Left hindlimb (tissue), 1 donor: ENCODE data around the gene XYLT2.
"Not testable (repeated sequence)": the region's sequence is repeated elsewhere in the genome, so short reads cannot be mapped to it uniquely, and the experiment has no call there.

Source experiments
- DNase-seq: peaks from one replicate; pipeline ENCODE4 v3.0.0-alpha.2; 2018

Gene XYLT2

DNA sequence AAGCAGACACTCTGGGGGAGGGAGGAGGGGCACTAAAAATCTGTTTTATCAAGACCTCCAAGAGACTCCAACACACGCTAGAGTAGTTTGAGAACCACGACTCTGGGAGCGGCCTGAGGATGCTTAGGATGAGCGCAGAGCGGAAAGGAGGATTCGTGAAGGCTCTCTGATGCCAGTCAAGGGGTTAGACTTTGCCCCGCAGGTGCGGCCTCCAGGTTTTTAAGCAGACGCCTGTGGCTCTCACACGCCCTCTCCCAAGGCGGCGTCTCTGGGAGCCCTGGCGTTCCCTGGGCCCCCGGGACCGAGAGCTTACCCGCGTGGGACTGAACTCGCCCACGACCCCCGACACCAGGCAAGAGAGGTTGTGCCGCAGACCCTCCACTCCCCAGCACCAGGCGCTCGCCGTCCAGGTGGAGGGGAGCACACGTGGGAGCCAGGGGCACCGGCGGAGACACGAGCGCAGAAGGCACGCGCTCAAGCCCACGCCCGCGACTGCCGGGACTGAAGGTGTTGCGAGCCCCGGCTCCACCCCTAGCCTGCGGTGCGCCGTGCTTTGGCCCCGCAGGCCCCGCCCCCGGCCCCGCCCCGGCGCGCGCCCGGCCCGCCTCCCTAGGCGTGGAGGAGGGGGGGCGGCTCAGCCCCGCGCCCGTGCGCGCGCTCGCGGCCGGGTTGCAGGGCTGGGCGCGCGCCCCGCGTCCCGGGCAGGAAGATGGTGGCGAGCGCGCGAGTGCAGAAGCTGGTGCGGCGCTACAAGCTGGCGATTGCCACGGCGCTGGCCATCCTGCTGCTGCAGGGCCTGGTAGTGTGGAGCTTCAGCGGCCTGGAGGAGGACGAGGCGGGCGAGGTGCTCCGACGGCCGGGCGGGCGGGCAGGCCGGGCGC is at the start of gene XYLT2:
TSS of gene XYLT2 (plus strand) at position 695 of the 881 bp plus-strand sequence. CDS start at position 710, 15 bp downstream.
- peak; percentile 84 for DNase-seq

DNA sequence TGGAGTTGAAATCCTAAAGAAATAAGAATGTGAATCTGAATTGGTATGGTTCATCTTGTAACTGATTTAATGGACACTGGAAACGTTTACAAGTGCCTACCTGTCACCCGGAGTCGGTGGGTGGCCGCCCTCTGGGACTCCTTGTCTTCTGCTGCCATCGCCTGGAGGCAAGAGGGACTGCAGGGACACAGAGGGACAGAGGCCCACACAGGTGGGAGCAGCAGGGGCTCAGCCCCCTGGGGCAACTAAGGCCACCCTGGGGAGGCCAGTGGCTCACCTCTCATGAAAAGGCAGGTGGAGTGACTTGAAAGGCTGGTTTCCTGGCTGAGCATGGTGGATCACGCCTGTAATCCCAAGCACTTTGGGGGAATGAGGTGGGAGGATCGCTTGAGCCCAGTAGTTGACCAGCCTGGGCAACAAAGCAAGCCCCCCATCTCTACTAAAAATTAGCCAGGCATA is 48.5 kb upstream of the XYLT2 start:
- peak; percentile 75 for DNase-seq

DNA sequence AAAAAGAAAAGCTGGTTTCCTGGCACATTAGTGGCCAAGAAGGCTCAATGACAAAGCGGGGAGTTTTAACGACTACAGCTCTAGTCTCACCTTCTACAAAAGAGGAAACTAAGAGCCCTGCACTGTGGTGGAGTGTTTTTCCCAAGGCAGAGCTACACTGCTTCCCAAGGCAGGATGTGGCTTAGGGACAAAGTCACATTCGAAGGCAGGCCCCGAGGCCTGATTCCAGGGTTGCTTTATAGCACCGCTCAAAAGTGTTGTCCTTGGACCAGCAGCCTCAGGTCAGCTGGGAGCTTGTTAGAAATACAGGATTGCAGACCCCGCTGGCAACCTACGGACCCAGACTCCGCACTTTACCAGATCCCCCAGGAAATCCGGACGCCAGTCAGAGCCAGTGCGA is 47.9 kb upstream of the XYLT2 start:
- no peak for DNase-seq

DNA sequence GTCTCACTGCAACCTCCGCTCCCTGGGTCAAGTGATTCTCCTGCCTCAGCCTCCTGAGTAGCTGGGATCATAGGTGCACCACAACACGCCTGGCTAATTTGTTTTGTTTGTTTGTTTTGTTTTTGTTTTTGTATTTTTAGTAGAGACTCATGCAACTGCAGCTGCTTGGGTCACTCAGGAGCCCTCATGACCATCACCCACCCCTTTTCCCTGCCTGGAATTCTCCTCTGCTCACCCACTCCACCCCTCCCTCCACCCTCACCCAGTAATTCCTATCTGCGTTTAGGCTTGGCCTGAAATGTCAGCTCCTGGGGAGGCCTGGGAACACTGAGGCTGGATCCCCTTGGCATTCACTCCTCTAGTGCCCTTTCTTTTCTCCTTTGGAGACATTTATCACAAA is 46.1 kb upstream of the XYLT2 start:
- DNase-seq = no peak

DNA sequence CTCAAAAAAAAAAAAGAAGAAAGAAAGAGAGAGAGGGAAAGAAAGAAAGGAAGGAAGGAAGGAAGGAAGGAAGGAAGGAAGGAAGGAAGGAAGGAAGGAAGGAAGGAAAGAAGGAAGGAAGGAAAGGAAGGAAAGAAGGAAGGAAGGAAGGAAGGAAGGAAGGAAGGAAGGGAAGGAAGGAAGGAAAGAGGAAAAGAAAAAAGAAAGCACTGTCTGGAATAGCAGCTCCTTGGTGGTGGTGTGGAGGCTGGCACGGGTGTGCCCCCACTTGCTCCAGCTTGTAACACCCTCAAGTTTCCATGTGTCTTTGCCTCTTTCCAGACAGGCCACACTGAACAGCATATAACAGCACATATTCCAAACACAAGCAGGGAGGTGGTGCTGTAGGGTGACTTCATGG is 45.1 kb upstream of the XYLT2 start:
- DNase-seq = not testable (repeated sequence)

DNA sequence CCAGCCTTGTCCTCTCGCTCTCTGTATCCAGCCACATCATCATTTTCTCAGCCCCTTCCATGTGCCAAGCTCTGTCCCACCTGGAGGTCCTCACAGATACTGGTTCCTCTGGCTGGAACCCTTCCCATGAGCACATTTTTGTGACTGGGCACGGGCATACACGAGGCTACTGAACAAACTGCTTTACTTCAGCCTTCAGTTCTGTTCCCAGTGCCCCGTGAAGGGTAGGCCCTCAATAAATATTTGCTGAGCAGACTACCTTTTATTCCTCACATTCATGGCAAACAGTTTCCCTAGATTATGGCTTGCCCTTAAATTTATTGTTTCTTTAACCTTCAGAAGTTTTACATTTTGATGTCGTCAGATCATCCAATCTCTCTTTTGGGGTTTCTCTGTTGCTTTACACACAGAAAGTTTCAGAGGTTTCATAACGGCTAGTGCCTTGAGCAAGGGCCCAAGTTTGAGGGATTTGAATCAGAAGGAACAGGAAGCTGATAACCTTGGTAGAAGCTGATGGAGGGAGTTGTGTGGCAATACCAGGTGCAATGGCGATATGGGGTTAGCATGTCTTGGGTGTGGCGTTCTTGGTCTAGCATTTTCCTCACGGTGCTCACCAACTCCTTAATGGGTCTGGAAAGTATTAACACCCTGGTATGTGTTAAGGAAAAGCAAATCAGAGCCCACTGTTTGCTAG is 43.9 kb upstream of the XYLT2 start:
- DNase-seq = no peak

DNA sequence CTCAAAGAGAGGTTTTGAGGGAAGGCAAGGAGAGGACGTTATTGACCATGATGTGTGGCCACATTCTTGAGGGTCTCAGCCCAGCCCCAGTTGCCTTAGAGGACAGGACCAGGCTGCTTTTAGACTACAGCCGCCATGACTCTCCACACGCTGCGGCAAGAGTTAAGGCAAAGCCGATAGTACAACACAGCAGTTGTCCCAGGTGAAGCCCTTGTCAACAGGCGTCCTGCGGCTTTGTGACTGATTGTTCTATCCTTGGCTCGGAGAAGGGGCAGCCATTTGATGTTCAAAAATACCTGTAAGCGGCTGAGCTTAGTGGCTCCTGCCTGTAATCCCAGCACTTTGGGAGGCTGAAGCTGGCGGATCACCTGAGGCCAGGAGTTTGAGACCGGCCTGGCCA is 42.9 kb upstream of the XYLT2 start:
- no peak for DNase-seq

GRCh38 chr17:50303596-50303995 is 42.3 kb upstream of the XYLT2 start:
- DNase-seq = no peak

GRCh38 chr17:50304781-50305404 is 41.0 kb upstream of the XYLT2 start:
- no peak for DNase-seq

DNA sequence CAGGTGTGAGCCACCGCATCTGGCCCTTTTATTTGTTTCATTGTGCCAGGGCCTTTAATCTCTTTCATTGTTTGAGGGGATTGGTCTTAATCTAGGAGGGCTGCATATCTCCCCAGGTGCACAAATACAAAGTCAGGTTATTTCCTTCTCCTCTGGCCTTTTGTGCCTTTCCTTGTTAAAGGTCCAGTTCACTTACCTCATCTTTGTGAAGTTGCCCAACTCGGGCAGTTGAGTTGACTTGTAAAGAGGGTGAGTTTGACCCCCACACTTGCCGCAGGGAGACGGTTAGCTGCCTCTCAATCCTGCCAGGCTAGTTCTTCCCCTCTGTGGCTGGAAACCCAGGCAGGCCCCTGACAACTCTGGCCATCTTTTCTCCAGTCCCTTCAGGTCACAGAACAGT is 38.3 kb upstream of the XYLT2 start:
- DNase-seq = no peak

DNA sequence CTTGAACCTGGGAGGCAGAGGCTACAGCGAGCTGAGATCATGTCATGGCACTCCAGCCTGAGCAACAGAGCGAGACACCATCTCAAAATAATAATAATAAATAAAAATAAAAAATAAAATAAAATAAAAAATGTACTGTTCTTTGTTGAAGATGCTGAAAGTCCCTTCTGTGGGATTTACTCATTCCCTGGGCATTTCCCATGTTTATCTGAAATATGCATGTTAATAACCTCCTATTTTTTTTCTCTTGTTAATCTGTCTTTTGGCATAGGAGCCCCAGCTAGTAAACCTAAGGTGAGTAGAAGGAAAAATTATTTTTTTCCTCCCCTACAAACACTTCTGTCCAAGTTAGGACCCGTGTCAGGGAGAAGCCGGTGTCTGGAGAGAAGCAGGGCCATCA is 37.3 kb upstream of the XYLT2 start:
- no peak for DNase-seq

DNA sequence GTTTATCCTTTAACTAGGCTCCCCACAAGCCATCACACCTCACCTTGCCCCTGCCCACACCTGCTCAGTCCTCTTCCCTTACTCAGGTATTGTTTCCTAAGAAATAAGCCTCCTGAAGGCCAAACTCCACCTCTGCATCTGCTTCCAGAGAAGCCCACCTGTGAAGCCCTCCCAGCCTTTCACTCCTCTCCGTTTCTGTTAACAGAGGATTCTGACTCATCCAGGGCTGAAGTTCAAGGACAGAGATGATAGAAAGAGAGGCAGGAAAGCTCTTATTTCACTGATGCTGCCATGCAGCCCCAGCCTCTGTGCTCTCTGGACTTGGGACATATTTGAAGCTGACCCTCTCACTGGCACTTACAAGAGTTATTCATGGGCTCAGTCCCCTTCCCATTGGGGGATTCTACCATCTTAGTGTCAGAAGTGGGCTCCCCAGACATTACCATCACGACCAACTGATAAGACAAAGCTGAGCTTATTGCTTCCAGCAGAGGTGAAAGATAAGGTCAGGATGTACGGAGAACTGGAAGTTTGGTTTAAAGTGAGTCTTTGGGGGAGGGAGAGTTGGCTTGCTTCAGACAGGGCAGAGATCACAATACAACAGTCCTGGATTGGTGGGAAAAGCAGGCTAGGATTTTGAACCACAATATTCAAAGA is 35.3 kb upstream of the XYLT2 start:
- DNase-seq = no peak

GRCh38 chr17:50311112-50311460 is 34.8 kb upstream of the XYLT2 start:
- DNase-seq = no peak

- no peak for DNase-seq
Observed at GRCh38 chr17:50311483-50311882, 34.4 kb upstream of the XYLT2 start.

DNA sequence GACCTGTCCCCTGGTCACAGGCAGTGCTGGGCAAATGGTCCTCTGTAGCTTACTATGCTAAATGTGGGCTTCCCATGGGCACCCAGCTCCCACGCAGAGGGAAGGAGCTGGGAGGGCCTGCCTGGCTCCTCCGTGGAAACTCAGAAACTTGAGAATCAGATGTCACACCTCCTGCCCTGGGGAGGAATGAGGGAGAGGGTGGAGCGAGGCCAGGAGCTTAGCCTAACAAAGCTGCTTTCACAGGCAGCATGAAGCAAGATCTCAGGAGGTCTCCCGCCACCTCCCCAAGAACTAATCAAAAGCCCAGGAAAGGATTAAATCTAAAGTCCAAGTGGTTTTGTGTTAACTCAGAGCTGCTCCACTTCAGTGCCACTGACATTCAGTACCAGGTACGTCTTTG is 33.6 kb upstream of the XYLT2 start:
- DNase-seq = no peak

GRCh38 chr17:50314456-50315011 is 31.4 kb upstream of the XYLT2 start:
- no peak for DNase-seq

DNA sequence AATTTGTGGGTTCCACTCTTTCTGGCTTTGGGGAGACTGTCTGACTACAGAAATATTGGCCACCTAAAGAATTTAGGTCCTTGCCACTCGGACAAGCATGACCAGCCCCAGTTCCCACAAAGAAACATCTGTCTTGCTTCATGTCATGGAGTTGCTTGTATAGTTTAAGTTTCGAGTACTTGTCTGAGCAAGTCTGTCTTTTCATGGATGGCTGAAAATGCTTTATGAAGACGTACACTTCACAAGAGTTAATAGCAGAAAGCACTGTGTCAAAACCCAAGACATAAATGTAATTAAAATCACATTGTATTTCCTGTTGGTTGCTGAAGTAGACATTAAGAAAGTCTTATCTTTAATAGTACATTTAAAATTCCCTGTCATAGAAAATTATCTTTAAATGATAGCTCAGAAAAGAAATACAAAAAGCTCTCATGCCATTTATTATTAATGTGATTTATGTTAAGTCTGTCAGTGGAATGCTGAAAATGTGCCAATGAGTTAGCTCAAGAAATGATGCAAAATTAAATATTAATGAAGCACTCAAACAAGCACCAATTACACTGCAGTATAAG is 29.8 kb upstream of the XYLT2 start:
- DNase-seq = no peak

GRCh38 chr17:50316660-50317059 is 29.3 kb upstream of the XYLT2 start:
- not testable (repeated sequence) for DNase-seq

GRCh38 chr17:50317121-50317520 is 28.8 kb upstream of the XYLT2 start:
- no peak for DNase-seq

- no peak for DNase-seq
Observed at GRCh38 chr17:50318501-50319285, 27.2 kb upstream of the XYLT2 start.

- DNase-seq = no peak
Observed at GRCh38 chr17:50319306-50320004, 26.5 kb upstream of the XYLT2 start.
